Loucy (cell line): ENCODE data around the gene VWA8.

Source experiments
- CTCF ChIP-seq: fragments of 200-600 bp; sonication (generic); conservative IDR thresholded peaks from 2 replicates; pipeline ENCODE4 v1.5.1; 2014; ENCODE audit warnings: mild to moderate bottlenecking, antibody characterized with exemption, low read length
- EZH2phosphoT487 ChIP-seq: fragments of 200-600 bp; IDR thresholded peaks from 2 replicates; pipeline ENCODE4 v1.6.1; 2018; ENCODE audit warnings: antibody characterized with exemption, mild to moderate bottlenecking, moderate library complexity, borderline replicate concordance

DNA sequence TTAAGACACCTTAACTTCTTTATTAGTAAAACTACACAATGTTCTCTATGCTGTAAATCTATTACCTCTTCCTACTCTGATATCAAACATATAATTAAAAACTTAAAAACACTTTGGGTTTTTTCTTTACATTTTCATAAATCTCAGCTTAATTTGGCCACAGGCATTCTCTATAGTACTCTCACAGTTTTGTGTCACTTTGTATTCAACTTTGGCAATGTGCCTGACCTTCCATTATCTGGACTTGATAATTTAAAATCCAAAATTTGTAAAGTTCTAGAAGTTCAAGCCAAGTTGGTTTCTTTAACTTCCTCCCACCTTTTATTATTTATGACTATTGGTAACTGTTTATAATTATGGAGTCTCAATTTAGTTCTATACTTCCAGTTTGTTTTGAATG, 46.4 kb downstream of the VWA8 start:
- TF ChIP-seq CTCF: no peak
- no peak for TF ChIP-seq EZH2phosphoT487
